Muscle of arm (tissue), 14 donors: ENCODE measurements around the gene PCGF1. TPM values are rescaled to one million over a fixed set of nuclear protein-coding genes. Genes with fewer than 3 reads are reported as not detected.

Source experiments
- DNase-seq: peaks from one replicate; pipeline ENCODE4 v3.0.0-alpha.2; 2013
- long read RNA-seq, 11 donors: transcript quantifications; one replicate each; lab custom pipeline, GENCODE V29; 2026
- polyA plus RNA-seq, 12 donors: library from polyadenylated mRNA; unstranded; fragments of 120-200 nt; gene quantifications; one replicate each; pipeline ENCODE4 v1.2.1, GENCODE V29; 2013; ENCODE audit not compliant: insufficient read length in 12 of 12

PCGF1 gene
- 10 to 100 TPM in 10 of 12 donors, not detected in 2; 10.4 to 19.6 (median 13.0) TPM for polyA plus RNA-seq
- long read RNA-seq, donor 1, transcript PCGF1-201 (9 exons, 1,792 nt), result major isoform, 9 of 11 reads
- long read RNA-seq, donor 1, partial matches to known transcripts, result 0 of 11 reads
- long read RNA-seq, donor 1, other reads (novel, unspliced or antisense), result 0 of 11 reads
- long read RNA-seq, donor 2, partial matches to known transcripts, result 0 of 5 reads
- long read RNA-seq, donor 2, other reads (novel, unspliced or antisense), result 0 of 5 reads
- long read RNA-seq, donor 3, partial matches to known transcripts, result 0 of 1 reads
- long read RNA-seq, donor 3, other reads (novel, unspliced or antisense), result 0 of 1 reads
- long read RNA-seq, donor 4, result 0 reads
- long read RNA-seq, donor 5, partial matches to known transcripts, result 0 of 4 reads
- long read RNA-seq, donor 5, other reads (novel, unspliced or antisense), result 0 of 4 reads
- long read RNA-seq, donor 6, partial matches to known transcripts, result 0 of 3 reads
- long read RNA-seq, donor 6, other reads (novel, unspliced or antisense), result 0 of 3 reads
- long read RNA-seq, donor 7, result 0 reads
- long read RNA-seq, donor 8, transcript PCGF1-201 (9 exons, 1,792 nt), result major isoform, 5 of 10 reads
- long read RNA-seq, donor 8, transcript PCGF1-204 (8 exons, 1,056 nt), result major isoform, 5 of 10 reads
- long read RNA-seq, donor 8, partial matches to known transcripts, result 0 of 10 reads
- long read RNA-seq, donor 8, other reads (novel, unspliced or antisense), result 0 of 10 reads
- long read RNA-seq, donor 9, partial matches to known transcripts, result 0 of 5 reads
- long read RNA-seq, donor 9, other reads (novel, unspliced or antisense), result 0 of 5 reads
- long read RNA-seq, donor 10, partial matches to known transcripts, result 0 of 5 reads
- long read RNA-seq, donor 10, other reads (novel, unspliced or antisense), result 0 of 5 reads
- long read RNA-seq, donor 11, partial matches to known transcripts, result 0 of 8 reads
- long read RNA-seq, donor 11, other reads (novel, unspliced or antisense), result 0 of 8 reads

- DNase-seq, result peak; percentile 99
Observed at GRCh38 chr2:74507145-74507925, at the start of gene PCGF1. Gene PCGF1, minus strand, starts transcription at chr2:74507695. Its CDS starts 27 bp downstream, at chr2:74507668.

DNA sequence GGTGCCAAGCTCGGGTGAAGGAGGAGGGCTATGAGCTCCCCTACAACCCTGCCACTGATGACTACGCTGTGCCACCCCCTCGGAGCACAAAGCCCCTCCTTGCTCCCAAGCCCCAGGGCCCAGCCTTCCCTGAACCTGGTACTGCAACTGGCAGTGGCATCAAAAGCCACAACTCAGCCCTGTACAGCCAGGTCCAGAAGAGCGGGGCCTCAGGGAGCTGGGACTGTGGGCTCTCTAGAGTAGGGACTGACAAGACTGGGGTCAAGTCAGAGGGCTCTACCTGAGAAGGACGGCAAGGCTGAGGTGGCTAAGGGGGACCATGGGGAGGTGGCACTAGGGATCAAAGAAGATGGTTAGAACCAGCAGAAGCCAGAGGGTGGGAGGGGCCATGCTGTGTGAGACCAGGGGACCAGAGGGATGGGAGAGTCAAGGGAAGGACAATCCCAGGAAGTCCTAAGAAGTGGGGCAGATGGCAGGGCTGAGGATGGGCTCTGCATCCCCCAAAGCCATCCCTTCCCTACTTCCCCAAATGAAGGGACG, 49.4 kb upstream of the PCGF1 start:
- no peak for DNase-seq

- no peak for DNase-seq
Observed at GRCh38 chr2:74556159-74556558, 48.7 kb upstream of the PCGF1 start.

GRCh38 chr2:74555610-74556103, 48.2 kb upstream of the PCGF1 start:
- DNase-seq, result no peak

DNA sequence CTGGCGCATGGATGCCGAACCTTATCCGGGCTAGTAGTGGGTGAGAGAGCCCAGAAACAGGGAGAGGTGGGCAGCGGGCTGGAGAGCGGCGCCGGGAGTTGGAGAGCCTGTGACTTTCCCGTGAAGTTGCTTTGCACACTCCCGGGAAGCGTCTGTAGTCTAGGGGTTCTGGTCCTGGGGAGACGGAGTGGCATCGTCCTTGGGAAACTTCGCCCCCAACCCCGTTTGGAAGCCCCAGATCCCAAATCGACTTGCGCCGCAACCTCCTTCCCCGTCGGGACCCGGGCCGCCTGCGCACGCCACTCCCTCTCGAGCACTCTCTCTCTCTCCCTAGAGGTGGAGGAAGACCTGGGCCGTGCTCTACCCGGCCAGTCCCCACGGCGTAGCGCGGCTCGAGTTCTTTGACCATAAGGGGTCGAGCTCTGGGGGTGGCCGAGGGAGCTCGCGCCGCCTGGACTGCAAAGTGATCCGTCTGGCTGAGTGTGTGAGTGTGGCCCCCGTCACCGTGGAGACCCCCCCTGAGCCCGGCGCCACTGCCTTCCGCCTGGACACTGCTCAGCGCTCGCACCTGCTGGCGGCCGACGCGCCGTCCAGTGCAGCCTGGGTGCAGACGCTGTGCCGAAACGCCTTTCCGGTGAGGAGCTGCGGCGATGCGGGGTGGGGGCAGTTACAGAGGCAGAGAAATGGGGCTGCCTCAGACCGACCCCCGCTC, 47.5 kb upstream of the PCGF1 start:
- DNase-seq, result peak; percentile 34

DNA sequence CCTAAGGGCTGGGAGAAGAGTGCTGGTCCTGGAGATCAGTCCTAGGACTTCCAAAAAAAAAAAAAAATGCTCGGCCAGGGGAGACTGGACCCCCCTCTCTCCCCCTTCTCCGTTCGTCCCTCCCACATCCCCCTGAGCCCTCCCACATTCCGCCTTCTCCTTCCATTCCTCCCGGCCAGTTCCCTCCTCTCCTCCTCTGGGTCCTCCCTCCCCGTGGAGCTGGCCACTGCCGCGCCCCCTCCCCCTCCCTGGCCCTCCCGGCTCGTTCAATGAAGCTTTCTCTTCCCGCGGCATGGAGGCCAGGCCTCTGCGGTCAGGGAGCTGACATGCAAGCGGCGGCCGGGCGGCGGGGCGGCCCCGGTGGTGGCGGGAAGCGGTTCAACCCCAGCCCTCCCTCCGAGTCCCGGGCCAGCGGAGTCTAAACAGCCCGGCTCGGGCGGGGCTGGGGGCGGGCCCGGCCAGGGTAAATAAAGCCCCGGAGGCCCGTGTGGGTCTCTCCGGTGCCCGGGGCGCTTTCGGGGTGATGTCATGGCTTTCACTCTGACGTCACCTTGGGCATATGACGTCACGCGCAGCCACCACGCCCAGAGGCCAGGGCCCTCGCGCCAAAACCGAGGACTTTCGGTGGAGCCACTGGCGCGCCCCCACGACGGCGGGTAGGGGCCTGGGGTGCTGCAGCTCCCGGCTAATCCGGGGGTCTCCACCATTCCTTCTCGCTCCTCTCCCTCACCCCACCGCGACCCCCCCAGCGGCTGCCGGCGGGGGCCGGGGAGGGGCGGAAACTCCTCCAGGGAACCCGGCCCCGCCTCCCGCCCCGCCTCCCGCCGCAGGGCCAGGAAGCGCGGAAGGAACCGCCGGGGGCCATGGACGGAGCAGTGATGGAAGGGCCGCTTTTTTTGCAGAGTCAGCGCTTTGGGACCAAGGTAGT, 46.7 kb upstream of the PCGF1 start, which contains the start of the genes DOK1 and LOXL3:
Gene DOK1 (plus strand): TSS at position 829 of the 928 bp plus-strand sequence. CDS start 35 bp downstream, at position 864.
Gene LOXL3 (minus strand): TSS at position 51 of the 928 bp plus-strand sequence. CDS start 1,308 bp downstream, outside the sequence.
- DNase-seq, result peak; percentile 90

DNA sequence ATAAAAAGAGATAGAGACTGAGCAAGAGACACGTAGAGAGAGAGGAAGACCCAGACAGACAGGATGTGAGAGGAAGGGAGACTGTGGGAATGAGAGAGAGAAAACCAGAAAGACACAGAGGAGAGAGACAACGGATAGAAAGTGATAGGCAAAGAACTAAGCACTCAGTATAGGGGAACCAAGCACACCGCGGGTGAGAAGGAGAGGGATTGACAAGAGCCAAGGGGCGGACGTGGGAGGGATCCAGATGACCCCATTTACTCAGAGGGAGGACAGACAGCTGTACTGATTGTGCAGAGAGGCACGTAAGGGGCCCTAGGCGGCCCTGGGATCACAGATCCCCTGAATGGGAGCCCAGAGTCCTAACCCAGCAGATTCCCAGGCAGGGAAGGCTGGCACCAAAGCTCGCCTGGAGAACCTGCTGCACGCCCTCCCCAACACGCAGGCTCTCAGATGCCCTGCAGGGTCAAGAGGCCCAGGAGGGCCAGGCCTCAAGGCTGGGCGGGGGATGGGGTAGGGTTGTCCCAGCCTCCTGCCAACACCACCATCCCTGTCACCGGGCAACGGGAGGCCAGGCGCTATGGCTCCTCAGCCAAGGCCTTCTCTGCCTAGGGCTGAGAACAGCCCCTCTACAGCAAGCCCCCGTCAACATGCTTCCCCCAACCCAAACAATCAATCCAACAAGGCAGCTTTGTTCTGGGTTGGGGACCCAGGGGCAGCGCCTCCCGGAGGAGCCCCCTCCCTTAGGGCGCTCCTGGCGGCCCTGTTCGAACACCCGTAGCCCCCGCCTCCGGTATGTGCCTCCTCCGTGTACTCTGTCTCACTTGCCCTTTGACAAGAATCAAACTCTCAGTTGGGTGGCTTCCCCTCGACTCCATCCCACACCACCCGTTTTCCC, 45.7 kb upstream of the PCGF1 start:
- no peak for DNase-seq

- DNase-seq, result no peak
Observed at GRCh38 chr2:74551942-74552913, 44.7 kb upstream of the PCGF1 start.

- DNase-seq, result no peak
Observed at GRCh38 chr2:74551530-74551929, 44.0 kb upstream of the PCGF1 start.

GRCh38 chr2:74550231-74550630, 42.7 kb upstream of the PCGF1 start:
- no peak for DNase-seq

- DNase-seq, result peak; percentile 60
Observed at GRCh38 chr2:74548900-74549826, 41.7 kb upstream of the PCGF1 start.

GRCh38 chr2:74548285-74548899, 40.9 kb upstream of the PCGF1 start:
- peak; percentile 47 for DNase-seq

- no peak for DNase-seq
Observed at GRCh38 chr2:74546004-74546403, 38.5 kb upstream of the PCGF1 start.

GRCh38 chr2:74544634-74545033, 37.1 kb upstream of the PCGF1 start:
- DNase-seq, result no peak

GRCh38 chr2:74542978-74543377, 35.5 kb upstream of the PCGF1 start:
- no peak for DNase-seq
